Muscle layer of duodenum (tissue), 2 donors: ENCODE results near the gene TMEM41A.
"Not testable (repeated sequence)": the region's sequence is repeated elsewhere in the genome, so short reads cannot be mapped to it uniquely, and the experiment has no call there.

Experiments
- H3K27ac ChIP-seq: one replicate; pipeline ENCODE4 v1.7.0; 2013; ENCODE audit warnings: mild to moderate bottlenecking, low read length
- H3K27me3 ChIP-seq: one replicate; pipeline ENCODE4 v1.7.0; 2013; ENCODE audit warnings: low read depth, mild to moderate bottlenecking, control low read depth, low read length
- H3K36me3 ChIP-seq, 2 donors: one replicate each; pipeline ENCODE4 v1.7.0; 2013; ENCODE audit warnings: low read length in 2 of 2, control low read depth in 1 of 2, mild to moderate bottlenecking in 1 of 2; ENCODE audit not compliant: insufficient read depth in 2 of 2, control insufficient read depth in 1 of 2
- H3K4me1 ChIP-seq, 2 donors: one replicate each; pipeline ENCODE4 v1.7.0; 2013; ENCODE audit warnings: low read length in 2 of 2, mild to moderate bottlenecking in 2 of 2, control low read depth in 1 of 2, moderate library complexity in 1 of 2; ENCODE audit not compliant: insufficient read depth in 2 of 2, control insufficient read depth in 1 of 2
- H3K4me3 ChIP-seq, 2 donors: one replicate each; pipeline ENCODE4 v1.7.0; 2013; ENCODE audit warnings: low read length in 2 of 2, low read depth in 1 of 2, mild to moderate bottlenecking in 1 of 2
- H3K9me3 ChIP-seq, 2 donors: one replicate each; pipeline ENCODE4 v1.7.0; 2013; ENCODE audit warnings: low read length in 2 of 2, control low read depth in 1 of 2, mild to moderate bottlenecking in 1 of 2; ENCODE audit not compliant: control insufficient read depth in 1 of 2
- donor health status: healthy.

Gene TMEM41A

DNA sequence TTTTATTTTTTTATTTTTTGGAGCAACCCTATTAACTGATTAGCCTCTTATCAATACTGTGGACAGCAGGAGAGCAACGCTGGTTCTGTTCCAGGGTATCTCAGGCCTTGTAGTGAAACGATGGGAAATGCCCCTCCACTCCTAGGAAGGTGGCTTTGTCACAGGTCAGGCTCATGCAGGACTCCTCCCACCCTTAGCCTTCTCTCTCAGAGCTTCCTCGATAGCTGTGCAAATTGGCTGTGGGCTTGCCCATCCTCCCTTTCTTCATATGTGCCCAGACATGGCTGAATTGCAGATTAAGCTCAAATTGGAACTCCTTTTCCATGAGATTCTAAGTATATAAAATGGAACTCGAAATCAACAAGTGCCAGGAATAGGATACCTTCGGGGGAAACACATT is 38.5 kb downstream of the TMEM41A start:
- H3K9me3 ChIP-seq = no peaks in the 10 kb centered on the region
- no peak overlapping the region for H3K27ac ChIP-seq
- H3K27me3 ChIP-seq = no peaks in the 10 kb centered on the region
- H3K4me1 ChIP-seq = no peaks in the 10 kb centered on the region
- peaks cover 0 to 23% of the 10 kb centered on the region in 2 donors for H3K36me3 ChIP-seq
- H3K4me3 ChIP-seq = no peak overlapping the region

DNA sequence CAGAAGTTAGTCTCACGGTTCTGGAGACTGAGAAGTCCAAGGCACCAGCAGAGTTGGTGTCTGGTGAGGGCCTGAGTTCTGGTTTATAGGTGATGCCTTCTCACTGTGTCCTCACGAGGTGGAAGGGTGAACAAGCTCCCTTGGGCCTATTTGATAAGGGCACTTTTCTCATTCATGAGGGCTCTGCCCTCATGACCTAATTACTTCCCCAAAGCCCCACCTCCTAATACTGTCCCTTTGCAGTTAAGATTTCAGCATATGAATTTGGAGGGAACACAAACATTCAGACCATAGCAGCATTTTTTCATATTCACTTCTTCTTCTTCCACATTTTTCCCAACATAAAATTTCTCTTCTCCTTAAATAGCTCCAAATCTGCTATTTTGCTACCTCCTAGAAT is 41.5 kb downstream of the TMEM41A start:
- Histone ChIP-seq H3K36me3 (peaks cover 7 to 21% of the 10 kb centered on the region in 2 donors), H3K27me3 (no peaks in the 10 kb centered on the region), H3K9me3 (no peaks in the 10 kb centered on the region), H3K27ac (no peak overlapping the region), H3K4me3 (no peak overlapping the region), H3K4me1 (no peaks in the 10 kb centered on the region)

GRCh38 chr3:185451432-185451831 is 47.4 kb downstream of the TMEM41A start:
- not testable (repeated sequence) for H3K9me3 ChIP-seq, H3K27ac ChIP-seq, H3K27me3 ChIP-seq, H3K4me3 ChIP-seq, H3K4me1 ChIP-seq
- H3K36me3 ChIP-seq = peaks cover 9 to 17% of the 10 kb centered on the region in 2 donors

DNA sequence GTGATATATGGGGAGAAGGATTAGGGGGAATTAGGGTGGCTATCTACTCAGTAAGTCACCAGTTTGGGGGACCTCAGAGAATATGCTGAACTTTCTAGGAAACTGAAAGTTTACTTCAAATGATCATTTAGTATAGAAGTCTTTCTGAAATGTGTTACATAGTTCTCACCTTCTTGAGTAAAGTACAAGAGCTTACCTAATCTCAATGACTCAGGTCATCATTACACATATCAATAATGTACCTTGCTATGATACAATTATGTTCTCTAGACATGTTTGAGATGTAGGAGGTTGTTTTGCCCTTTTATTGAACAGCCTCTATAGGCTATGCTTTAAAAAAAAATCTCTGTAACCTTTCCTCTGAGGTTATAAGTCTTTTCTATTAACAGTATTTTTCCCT is 50.7 kb downstream of the TMEM41A start:
- Histone ChIP-seq H3K4me1 (no peaks in the 10 kb centered on the region), H3K9me3 (no peaks in the 10 kb centered on the region), H3K27me3 (no peaks in the 10 kb centered on the region), H3K27ac (no peak overlapping the region), H3K36me3 (peaks cover 9 to 21% of the 10 kb centered on the region in 2 donors), H3K4me3 (no peak overlapping the region)

DNA sequence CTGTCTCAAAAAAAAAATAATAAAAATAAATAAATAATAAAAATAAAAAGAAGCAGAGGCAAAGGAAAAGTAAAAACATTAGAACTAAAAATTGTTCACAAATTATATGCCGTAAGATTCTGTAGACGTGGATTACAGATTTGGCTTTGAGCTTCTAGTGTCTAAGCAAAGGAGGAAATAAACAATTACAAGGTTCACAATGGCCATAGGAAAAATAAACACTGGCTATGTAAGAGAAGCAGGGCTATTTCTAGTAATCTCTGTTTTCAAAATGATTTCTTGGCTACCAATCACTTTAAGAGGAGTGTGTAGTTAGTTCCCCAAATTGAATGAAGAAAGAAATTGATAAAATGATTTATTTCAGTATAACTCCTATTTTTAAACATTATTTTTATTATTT is 54.5 kb downstream of the TMEM41A start:
- Histone ChIP-seq H3K27ac (no peak overlapping the region), H3K27me3 (no peaks in the 10 kb centered on the region), H3K9me3 (no peaks in the 10 kb centered on the region), H3K4me1 (no peaks in the 10 kb centered on the region), H3K36me3 (peaks cover 0 to 4% of the 10 kb centered on the region in 2 donors), H3K4me3 (no peak overlapping the region)

DNA sequence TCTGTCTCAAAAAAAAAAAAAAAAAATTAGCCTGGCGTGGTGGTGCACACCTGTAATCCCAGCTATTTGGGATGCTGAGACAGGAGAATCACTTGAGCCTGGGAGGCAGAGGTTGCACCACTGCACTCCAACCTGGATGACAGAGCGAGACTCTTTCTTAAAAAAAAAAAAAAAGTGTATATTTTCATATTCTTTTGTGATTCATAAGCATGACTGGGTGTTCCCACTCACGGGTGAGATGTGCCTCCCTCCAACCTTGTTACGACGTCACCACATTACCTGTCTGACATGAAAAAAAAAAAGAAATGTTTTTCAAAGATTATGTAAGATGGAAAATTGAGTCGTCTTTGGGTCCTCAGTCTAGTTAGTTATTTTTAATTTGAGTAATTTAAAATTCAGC is 56.8 kb downstream of the TMEM41A start:
- no peak overlapping the region for H3K27ac ChIP-seq
- no peak overlapping the region for H3K4me3 ChIP-seq
- no peaks in the 10 kb centered on the region for H3K4me1 ChIP-seq
- peaks cover 0 to 10% of the 10 kb centered on the region in 2 donors for H3K36me3 ChIP-seq
- no peaks in the 10 kb centered on the region for H3K9me3 ChIP-seq
- H3K27me3 ChIP-seq = no peaks in the 10 kb centered on the region

GRCh38 chr3:185439745-185440466 is 58.9 kb downstream of the TMEM41A start:
- H3K36me3 ChIP-seq = peaks cover 0 to 10% of the 10 kb centered on the region in 2 donors
- H3K4me1 ChIP-seq = no peaks in the 10 kb centered on the region
- H3K27me3 ChIP-seq = no peaks in the 10 kb centered on the region
- no peak overlapping the region for H3K4me3 ChIP-seq
- H3K27ac ChIP-seq = no peak overlapping the region
- no peaks in the 10 kb centered on the region for H3K9me3 ChIP-seq
